GM12878 (cell line): ENCODE measurements around the gene SHCBP1L. TPM values are rescaled to one million over a fixed set of nuclear protein-coding genes. Genes with fewer than 3 reads are reported as not detected.

ENCODE experiments used
- ATAC-seq: fragments of 200-7000 bp; cut with Tn5 transposase; 3 replicates; pipeline ENCODE4 v1.9.1; 2020; ENCODE audit warnings: mild to moderate bottlenecking, moderate library complexity
- BruUV-seq: library from RNA; stranded (reverse); fragments of 400-500 nt; replicated peaks from 2 replicates; lab custom pipeline; 2021; lab: Mats Ljungman, UMichigan
- CTCF ChIA-PET: fragments of 300-600 bp; sonication (Branson Sonifier 250); formaldehyde crosslinking; extraction: SDS; loops from one replicate; lab custom pipeline; 2021; ENCODE audit warnings: inconsistent platforms; lab: Yijun Ruan, JAX
- POLR2A ChIA-PET: fragments of 350-600 bp; formaldehyde crosslinking; extraction: SDS; loops from one replicate; lab custom pipeline; 2021; ENCODE audit warnings: inconsistent platforms; lab: Charles Lee
- RAD21 ChIA-PET: fragments of 300-600 bp; sonication (Branson Sonifier 250); formaldehyde crosslinking; loops from one replicate; lab custom pipeline; 2023; ENCODE audit warnings: antibody characterized with exemption; ENCODE audit not compliant: unreplicated experiment; lab: Charles Lee
- SMC1A ChIA-PET: fragments of 300-600 bp; sonication (Branson Sonifier 250); formaldehyde crosslinking; loops from one replicate; lab custom pipeline; 2023; ENCODE audit not compliant: unreplicated experiment, uncharacterized antibody; lab: Charles Lee
- DNase-seq: peaks from one replicate; pipeline ENCODE4 v3.0.0-alpha.2; 2011; ENCODE audit warnings: low read depth, low spot score
- FAIRE-seq: peaks from 3 replicates; lab custom pipeline; 2011; peaks lifted over from hg19 to GRCh38; lab: Jason Lieb, UNC
- H2AFZ ChIP-seq: 2 replicates; pipeline ENCODE4 v1.6.0; 2011; ENCODE audit warnings: low read depth, low read length, control low read depth; ENCODE audit not compliant: control insufficient read depth
- H3K27ac ChIP-seq: 2 replicates; pipeline ENCODE4 v1.5.1; 2011; ENCODE audit warnings: control low read depth; ENCODE audit not compliant: control insufficient read depth, insufficient read depth
- H3K27me3 ChIP-seq, 2 experiments: replicated peaks in 1 of 2; 2 replicates each; pipeline versions ENCODE4 v1.6.0 to v1.6.1; 2011; ENCODE audit warnings: low read length in 1 of 2; ENCODE audit not compliant: control insufficient read depth in 2 of 2, insufficient read depth in 2 of 2
- H3K36me3 ChIP-seq, 2 experiments: 2 replicates each; pipeline ENCODE4 v1.5.1; 2011; ENCODE audit warnings: low read length in 1 of 2; ENCODE audit not compliant: control insufficient read depth in 2 of 2, insufficient read depth in 2 of 2
- H3K4me1 ChIP-seq: 2 replicates; pipeline ENCODE4 v1.6.1; 2011; ENCODE audit warnings: mild to moderate bottlenecking, low read length, moderate library complexity, mixed read lengths; ENCODE audit not compliant: control insufficient read depth, insufficient read depth
- H3K4me2 ChIP-seq: 2 replicates; pipeline ENCODE4 v1.6.0; 2011; ENCODE audit warnings: control low read depth; ENCODE audit not compliant: control insufficient read depth, insufficient read depth
- H3K4me3 ChIP-seq: fragments of 200-600 bp; sonication (generic); 2 replicates; pipeline ENCODE4 v1.5.1; 2016
- H3K79me2 ChIP-seq: 2 replicates; pipeline ENCODE4 v1.6.0; 2011; ENCODE audit warnings: low read length; ENCODE audit not compliant: control insufficient read depth, insufficient read depth
- H3K9ac ChIP-seq: 2 replicates; pipeline ENCODE4 v1.8.0; 2011; ENCODE audit warnings: low read length, control low read depth, mixed read lengths; ENCODE audit not compliant: control insufficient read depth, insufficient read depth
- H3K9me3 ChIP-seq: replicated peaks from 3 replicates; pipeline ENCODE4 v1.5.1; 2011; ENCODE audit warnings: mild to moderate bottlenecking, low read length; ENCODE audit not compliant: control insufficient read depth, insufficient read depth
- H4K20me1 ChIP-seq: 2 replicates; pipeline ENCODE4 v1.6.0; 2011; ENCODE audit not compliant: control insufficient read depth, insufficient read depth
- BRCA1 ChIP-seq: IDR thresholded peaks from 2 replicates; pipeline ENCODE4 v1.6.1; 2011; ENCODE audit warnings: low read depth, low read length, improper control_type of control experiment
- ETV6 ChIP-seq, 2 experiments: fragments of 450-650 bp in 1 of 2; IDR thresholded peaks in 1 of 2; conservative IDR thresholded peaks in 1 of 2; 2 replicates each; pipeline ENCODE4 v1.6.1; 2014; ENCODE audit warnings: antibody characterized with exemption in 1 of 2, borderline replicate concordance in 1 of 2, low read depth in 1 of 2, mild to moderate bottlenecking in 1 of 2, moderate library complexity in 1 of 2
- EZH2 ChIP-seq: IDR thresholded peaks from 2 replicates; pipeline ENCODE4 v1.6.1; 2012; ENCODE audit warnings: low read depth, mild to moderate bottlenecking, control low read depth, inconsistent platforms, low read length, borderline replicate concordance; ENCODE audit not compliant: control insufficient read depth
- IKZF1 ChIP-seq: fragments of 450-650 bp; conservative IDR thresholded peaks from 2 replicates; pipeline ENCODE4 v1.6.1; 2017; ENCODE audit warnings: antibody characterized with exemption, mild to moderate bottlenecking
- MYC ChIP-seq: IDR thresholded peaks from 2 replicates; pipeline ENCODE4 v1.6.1; 2011; ENCODE audit warnings: mild to moderate bottlenecking, low read length, moderate library complexity, inconsistent platforms; ENCODE audit not compliant: insufficient read depth, insufficient replicate concordance, insufficient read length, severe bottlenecking
- NFYB ChIP-seq: IDR thresholded peaks from 2 replicates; pipeline ENCODE4 v1.6.1; 2011; ENCODE audit warnings: low read depth, mild to moderate bottlenecking, low read length, improper control_type of control experiment, moderate library complexity; ENCODE audit not compliant: insufficient read depth
- RELA ChIP-seq: fragments of 450-650 bp; IDR thresholded peaks from 2 replicates; pipeline ENCODE4 v1.8.0; 2014; ENCODE audit warnings: borderline replicate concordance; ENCODE audit not compliant: partially characterized antibody
- RUNX3 ChIP-seq: IDR thresholded peaks from 2 replicates; pipeline ENCODE4 v1.6.1; 2012; ENCODE audit warnings: low read length, inconsistent platforms
- STAT3 ChIP-seq: IDR thresholded peaks from 2 replicates; pipeline ENCODE4 v1.6.1; 2011; ENCODE audit warnings: low read depth, low read length, improper control_type of control experiment
- SUZ12 ChIP-seq: fragments of 200-600 bp; sonication (generic); IDR thresholded peaks from one replicate; pipeline ENCODE4 v1.6.1; 2018; ENCODE audit warnings: antibody characterized with exemption, mild to moderate bottlenecking; ENCODE audit not compliant: unreplicated experiment
- TARDBP ChIP-seq: IDR thresholded peaks from 2 replicates; pipeline ENCODE4 v1.6.1; 2016; ENCODE audit warnings: borderline replicate concordance
- YBX1 ChIP-seq: fragments of 450-650 bp; IDR thresholded peaks from 2 replicates; pipeline ENCODE4 v1.6.1; 2016; ENCODE audit warnings: antibody characterized with exemption
- WGBS: methylation state at CpG from one replicate; pipeline ENCODE4 v1.1.6; 2016; ENCODE audit warnings: low lambda C conversion rate; ENCODE audit not compliant: insufficient replicate concordance, insufficient coverage; ENCODE audit errors: missing lambda C conversion rate; 5-methylcytosine and 5-hydroxymethylcytosine counted together
- in situ Hi-C: fragments of 300-500 bp; cut with MboI; formaldehyde crosslinking; loops from 9 replicates; pipeline ENCODE4 v1.14.3; 2018; ENCODE audit warnings: mixed read lengths
- intact Hi-C: fragments of 100-400 bp; cut with micrococcal nuclease; formaldehyde crosslinking; loops from one replicate; pipeline ENCODE4 v1.14.2; 2022; ENCODE audit not compliant: unreplicated experiment
- polyA plus RNA-seq, 11 experiments: library from polyadenylated mRNA; depleted of rRNA in 4 of 11; unstranded in 6 of 11; stranded (reverse) in 5 of 11; fragments of >200 nt; fragmentation: Nextera tagmentation in 4 of 11; fragmentation: Illumina TruSeq in 1 of 11; extraction: Ambion mirVana in 4 of 11; extraction: Trizol in 1 of 11; gene quantifications; 1 replicate in 1 of 11; 2 replicates in 10 of 11; pipeline versions ENCODE4 v1.2.1 to v1.2.3, GENCODE V29; 2011 to 2016; ENCODE audit warnings: inconsistent platforms in 2 of 11, missing spikeins in 2 of 11, low read depth in 1 of 11
- total RNA-seq, 4 experiments: library from RNA; depleted of rRNA in 3 of 4; stranded (reverse); fragments of >200 nt in 3 of 4; fragmentation: Illumina TruSeq in 1 of 4; extraction: Trizol in 1 of 4; gene quantifications; 2 replicates each; pipeline versions ENCODE4 v1.2.1 to v1.2.3, GENCODE V29; 2013 to 2021
- TF ChIP-seq, protein P1 (sequence below): IDR thresholded peaks from 2 replicates; pipeline ENCODE4 v1.6.1; 2011; ENCODE audit warnings: borderline replicate concordance, low read depth, mild to moderate bottlenecking, moderate library complexity, mixed read lengths, low read length; ENCODE audit not compliant: insufficient read depth; ENCODE audit errors: extremely low read length
- TF ChIP-seq, protein P2 (sequence below): IDR thresholded peaks from 2 replicates; pipeline ENCODE4 v1.6.1; 2012; ENCODE audit warnings: low read depth, low read length, improper control_type of control experiment

Gene SHCBP1L
- total and polyA plus RNA-seq, 10 of the 15 experiments (the other 5 are each of a cell fraction or from before 2014, with no cell fraction given), result not detected

- Histone ChIP-seq H3K4me1 (no peaks in the 10 kb centered on the region), H3K27ac (no peak overlapping the region), H2AFZ (no peak overlapping the region), H3K4me3 (no peak overlapping the region), H3K4me2 (no peak overlapping the region), H3K27me3 (no peaks in the 10 kb centered on the region), H4K20me1 (no peaks in the 10 kb centered on the region), H3K9me3 (no peaks in the 10 kb centered on the region), H3K79me2 (no peaks in the 10 kb centered on the region), H3K36me3 (peaks cover 9 to 47% of the 10 kb centered on the region in 2 experiments), H3K9ac (no peak overlapping the region)
- no TSS peak for BruUV-seq
- no peak for ATAC-seq
- 100% methylated on average over 3 of the region's 3 CpGs for WGBS
- POLR2A ChIA-PET, result no interaction called here
- FAIRE-seq, result no peak
- intact Hi-C loops, result no loop called here
- in situ Hi-C loops, result no loop called here
- RAD21 ChIA-PET, result no interaction called here
- CTCF ChIA-PET, result no interaction called here
- SMC1A ChIA-PET, result interaction anchor here (1.2 to 1.3 kb wide), 2 partner anchors 10 kb away, joined by 4 read pairs; no protein-coding TSS in a partner anchor
- TF ChIP-seq SUZ12, result no peak
- no peak for TF ChIP-seq MYC
- TF ChIP-seq, protein P1, sequence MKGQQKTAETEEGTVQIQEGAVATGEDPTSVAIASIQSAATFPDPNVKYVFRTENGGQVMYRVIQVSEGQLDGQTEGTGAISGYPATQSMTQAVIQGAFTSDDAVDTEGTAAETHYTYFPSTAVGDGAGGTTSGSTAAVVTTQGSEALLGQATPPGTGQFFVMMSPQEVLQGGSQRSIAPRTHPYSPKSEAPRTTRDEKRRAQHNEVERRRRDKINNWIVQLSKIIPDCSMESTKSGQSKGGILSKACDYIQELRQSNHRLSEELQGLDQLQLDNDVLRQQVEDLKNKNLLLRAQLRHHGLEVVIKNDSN, result no peak
- TF ChIP-seq TARDBP, result no peak
- TF ChIP-seq IKZF1, result no peak
- no peak for TF ChIP-seq STAT3
- DNase-seq, result no peak
Measured at GRCh38 chr1:182857212-182857611, 95.8 kb downstream of the SHCBP1L start.

DNA sequence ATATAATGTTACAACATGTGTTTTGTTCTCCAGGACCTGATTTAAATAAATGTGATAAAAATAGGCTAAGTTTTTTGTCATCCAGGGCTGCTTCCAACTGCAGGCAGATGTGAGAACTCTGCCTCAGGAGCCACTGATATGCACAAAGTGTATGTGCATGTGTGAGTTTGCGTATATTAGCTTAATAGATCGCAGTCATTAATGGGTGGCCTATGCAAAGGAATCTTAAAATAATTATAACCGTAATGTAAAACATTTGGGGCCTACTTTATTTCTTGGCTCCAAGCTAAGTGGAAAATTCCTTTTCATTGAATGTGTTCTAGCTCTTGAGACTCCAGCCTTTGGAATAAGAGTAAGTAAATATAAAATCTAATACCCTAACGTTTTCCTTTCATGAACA lies 97.1 kb downstream of the SHCBP1L start:
- no peak for DNase-seq
- FAIRE-seq, result no peak
- TSS peak; percentile 3 for BruUV-seq

More for the DNA sequence above, 97.1 kb downstream of the SHCBP1L start:
- TF ChIP-seq, protein P2, sequence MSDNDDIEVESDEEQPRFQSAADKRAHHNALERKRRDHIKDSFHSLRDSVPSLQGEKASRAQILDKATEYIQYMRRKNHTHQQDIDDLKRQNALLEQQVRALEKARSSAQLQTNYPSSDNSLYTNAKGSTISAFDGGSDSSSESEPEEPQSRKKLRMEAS, result no peak
- TF ChIP-seq NFYB (no peak), RUNX3 (no peak), MYC (no peak), RELA (no peak), BRCA1 (no peak), EZH2 (no peak), ETV6 (conservative IDR thresholded peaks at IDR 0.05 in 1 of 2, IDR thresholded peaks at IDR 0.05 in 1 of 2; ENCODE audit: borderline replicate concordance in 1 of 2, low read depth in 1 of 2) (no peak), YBX1 (no peak)
- TF ChIP-seq, all 136 proteins: peak for 0
- H3K27me3 ChIP-seq, result no peaks in the 10 kb centered on the region
- no peak overlapping the region for H3K4me2 ChIP-seq
- no peak overlapping the region for H3K4me3 ChIP-seq
- ChIA-PET SMC1A (interaction anchor here (0.7 kb wide), 1 partner anchor 54 kb away, joined by 3 read pairs; no protein-coding TSS in a partner anchor), POLR2A (interaction anchor here (0.5 kb wide), 1 partner anchor 9 kb away, joined by 3 read pairs; no protein-coding TSS in a partner anchor), RAD21 (no interaction called here), CTCF (no interaction called here)
- peaks cover under 1% of the 10 kb centered on the region; the same call in 1 of the 2 replicates for H4K20me1 ChIP-seq
- H3K36me3 ChIP-seq, result peaks cover 10 to 54% of the 10 kb centered on the region in 2 experiments
- H3K9ac ChIP-seq, result no peak overlapping the region
- H2AFZ ChIP-seq, result no peak overlapping the region
- in situ Hi-C loops, result no loop called here
- 85% methylated on average over 4 of the region's 4 CpGs for WGBS
- no peak overlapping the region for H3K27ac ChIP-seq
- peaks cover 1% of the 10 kb centered on the region for H3K79me2 ChIP-seq
- no peaks in the 10 kb centered on the region for H3K9me3 ChIP-seq
- no peak for ATAC-seq
- H3K4me1 ChIP-seq, result no peaks in the 10 kb centered on the region
- intact Hi-C loops, result no loop called here
